ENCODE results near the gene KLHL29.

Gene KLHL29

DNA sequence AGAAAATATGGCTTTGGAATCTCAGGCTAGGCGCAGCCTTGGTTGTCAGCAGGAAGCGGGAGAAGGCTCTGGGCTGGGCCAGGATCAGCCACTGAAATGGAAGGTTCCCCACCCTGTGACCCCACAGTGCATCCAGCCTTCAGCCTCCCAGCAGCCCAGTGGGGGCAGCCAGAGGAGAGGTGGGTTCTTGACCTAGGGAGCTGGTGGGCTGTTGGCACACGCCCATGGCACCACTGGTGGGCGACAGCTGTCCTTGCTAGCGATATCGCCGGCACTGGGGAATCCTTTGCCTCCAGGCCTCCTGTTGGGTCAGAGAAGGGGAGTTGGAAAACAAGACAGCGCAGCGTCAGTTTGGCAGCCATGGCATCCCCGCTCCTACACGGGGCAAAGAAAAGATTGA, 92.4 kb downstream of the KLHL29 start:
- DNase-seq = no peak

DNA sequence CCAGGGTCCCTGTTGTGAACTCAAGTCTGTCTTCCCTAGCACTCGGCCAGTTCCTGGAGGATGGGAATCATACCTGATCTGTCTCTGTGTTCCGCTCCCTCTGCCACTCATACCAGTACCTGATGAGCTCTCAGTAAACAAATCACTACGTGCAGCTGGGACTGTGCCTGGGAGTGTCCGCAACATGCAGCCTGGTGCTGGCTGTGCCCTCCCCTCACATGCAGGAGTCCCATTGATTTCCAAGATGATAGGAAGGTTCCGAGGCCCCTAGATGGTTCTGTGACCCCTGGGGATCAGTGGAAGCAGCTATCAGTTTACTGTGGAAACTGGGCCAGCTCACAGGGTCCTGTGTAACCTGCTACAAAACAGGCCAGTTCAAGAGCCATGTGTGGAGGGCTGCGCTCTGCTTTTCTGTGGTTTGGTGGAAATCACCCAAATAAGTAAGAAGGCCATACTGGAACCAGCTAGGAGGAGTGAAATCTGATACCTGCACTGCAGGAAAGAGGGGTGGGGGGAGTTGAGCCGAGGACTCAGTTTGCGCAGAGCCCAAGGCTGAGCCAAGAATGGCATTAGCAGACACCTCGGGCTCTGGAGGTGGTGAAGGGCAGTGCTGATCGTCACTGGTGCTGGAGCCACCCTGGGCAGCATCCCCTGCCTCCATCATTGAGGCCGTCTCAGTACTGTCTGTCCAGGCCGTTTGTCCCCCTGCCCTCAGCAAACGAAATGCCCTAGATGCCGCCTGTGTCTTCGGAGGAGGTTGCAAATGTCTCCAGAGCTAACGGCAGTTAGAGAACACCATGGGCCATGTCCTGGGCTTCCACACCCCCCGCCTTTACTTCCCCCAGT, 93.3 kb downstream of the KLHL29 start:
- peak; percentile 29 for DNase-seq

- DNase-seq = no peak
Observed at GRCh38 chr2:23478933-23479683, 94.1 kb downstream of the KLHL29 start.

GRCh38 chr2:23480957-23481797, 96.2 kb downstream of the KLHL29 start:
- DNase-seq = peak; percentile 55

- DNase-seq = no peak
Observed at GRCh38 chr2:23482188-23482587, 97.2 kb downstream of the KLHL29 start.

- no peak for DNase-seq
Observed at GRCh38 chr2:23482607-23483006, 97.6 kb downstream of the KLHL29 start.

DNA sequence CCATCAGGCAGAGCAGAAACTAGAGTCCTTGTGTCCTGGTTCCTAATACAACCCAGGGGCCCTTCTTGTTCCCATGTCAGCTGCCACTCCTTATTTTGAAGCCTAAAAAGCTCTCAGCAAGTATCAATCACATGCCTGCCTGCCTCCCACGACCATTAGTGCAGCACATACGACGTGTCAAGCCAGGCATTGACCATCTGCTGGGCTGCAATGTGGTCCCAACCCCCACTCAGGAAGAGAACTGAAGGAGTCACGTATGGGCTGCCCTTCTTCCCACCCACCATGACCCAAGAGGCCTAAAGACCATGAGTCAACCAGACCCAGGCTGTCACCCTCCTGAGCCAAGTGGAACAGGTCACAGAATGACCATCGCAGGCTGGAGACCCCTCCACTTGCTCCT, 98.8 kb downstream of the KLHL29 start:
- no peak for DNase-seq

- no peak for DNase-seq
Observed at GRCh38 chr2:23484275-23484674, 99.3 kb downstream of the KLHL29 start.

GRCh38 chr2:23484767-23485166, 99.8 kb downstream of the KLHL29 start:
- no peak for DNase-seq

- DNase-seq = no peak
Observed at GRCh38 chr2:23485261-23485660, 100.3 kb downstream of the KLHL29 start.

GRCh38 chr2:23485841-23486683, 101.1 kb downstream of the KLHL29 start:
- DNase-seq = no peak

- DNase-seq = no peak
Observed at GRCh38 chr2:23486684-23487075, 101.7 kb downstream of the KLHL29 start.

DNA sequence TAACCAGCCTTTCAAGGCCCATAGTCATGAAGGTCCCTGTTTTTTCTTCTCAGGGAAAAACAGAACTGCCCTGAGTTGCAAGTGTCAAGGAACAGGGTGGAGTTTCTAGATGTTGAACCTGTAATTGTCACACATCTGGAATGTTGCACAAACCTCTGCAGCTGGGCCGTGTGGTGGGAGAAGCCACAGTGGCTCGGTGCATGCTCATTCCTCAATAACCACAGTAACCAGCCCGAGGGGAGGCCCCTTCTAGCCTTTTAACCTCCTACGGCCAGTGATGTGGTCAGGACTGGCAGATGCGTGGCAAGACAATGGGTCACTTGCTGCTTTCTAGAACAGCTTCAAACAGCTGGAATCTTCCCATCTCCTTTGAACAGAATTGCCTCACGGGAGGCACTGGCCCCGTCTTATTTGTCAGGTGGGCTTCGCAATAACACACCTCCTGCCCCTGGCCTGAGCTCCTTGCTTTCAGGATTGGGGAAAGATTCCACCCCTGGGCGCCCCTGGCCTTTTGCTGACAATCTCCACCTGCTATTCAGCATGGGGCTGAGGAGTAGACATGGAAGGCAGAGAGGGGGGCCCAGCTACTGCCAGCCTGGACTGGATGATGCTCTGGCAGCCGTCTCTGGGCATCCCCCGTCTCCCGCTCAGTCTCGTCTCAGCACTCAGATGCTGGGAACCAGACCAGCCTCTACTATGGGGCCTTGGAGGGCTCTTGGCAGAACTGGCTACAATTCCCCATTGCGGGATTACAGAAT, 102.9 kb downstream of the KLHL29 start:
- DNase-seq = no peak

- DNase-seq = no peak
Observed at GRCh38 chr2:23488584-23488983, 103.6 kb downstream of the KLHL29 start.

GRCh38 chr2:23489471-23490322, 104.7 kb downstream of the KLHL29 start:
- no peak for DNase-seq

DNA sequence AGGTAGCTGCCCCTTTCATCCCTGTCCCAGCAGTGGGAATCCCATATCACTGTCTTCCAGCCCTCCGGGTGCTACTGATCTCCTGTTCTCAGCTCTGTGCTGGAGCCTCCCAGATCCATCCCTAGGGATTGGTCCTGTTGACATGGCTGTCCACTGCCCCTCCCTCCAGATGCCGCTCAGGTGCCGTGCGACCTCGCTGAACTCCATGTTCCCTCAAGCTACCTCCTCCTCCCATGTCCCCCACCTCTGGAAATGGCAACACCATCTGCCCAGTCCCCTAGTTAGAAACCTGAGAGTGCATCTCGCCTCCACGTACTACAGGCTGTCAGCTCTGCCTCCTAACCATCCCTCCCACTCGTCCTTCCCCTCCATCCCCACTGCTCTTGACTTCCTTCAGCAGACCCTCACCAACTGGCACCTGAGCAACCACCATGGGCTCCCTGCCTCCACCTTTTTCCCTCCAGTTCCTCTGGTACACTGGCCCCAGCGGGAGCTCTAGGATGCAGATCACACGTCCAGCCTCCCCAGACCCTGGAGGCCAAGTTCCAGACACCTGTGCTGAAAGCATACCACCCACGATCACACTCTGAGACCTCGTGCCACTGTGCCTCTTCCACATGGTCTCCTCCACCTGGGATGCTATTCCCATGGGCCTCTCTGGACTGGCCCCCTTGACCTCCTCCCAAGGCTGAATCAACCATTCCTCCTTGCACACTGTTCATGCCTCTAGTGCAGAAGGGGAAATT, 106.8 kb downstream of the KLHL29 start:
- DNase-seq = no peak

DNA sequence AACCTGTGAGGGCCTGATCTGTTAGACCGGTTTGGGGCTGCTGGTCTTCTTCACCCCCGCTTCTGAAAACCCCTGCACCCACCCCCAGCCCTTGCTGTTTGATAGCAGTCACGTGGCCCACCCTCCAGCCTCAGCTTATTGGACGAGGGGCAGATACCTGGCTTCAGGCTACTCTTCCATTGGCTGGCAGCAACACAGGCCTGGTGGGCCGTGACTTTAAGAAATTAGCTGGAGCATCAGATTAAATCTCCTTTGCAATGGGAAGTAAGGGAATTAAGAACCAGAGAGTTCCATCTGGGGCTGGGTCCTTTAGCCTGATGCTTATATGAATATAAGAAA, 107.3 kb downstream of the KLHL29 start:
- DNase-seq = no peak

GRCh38 chr2:23492921-23493320, 107.9 kb downstream of the KLHL29 start:
- no peak for DNase-seq

GRCh38 chr2:23493846-23494245, 108.9 kb downstream of the KLHL29 start:
- DNase-seq = no peak
